HG03066 (cell line): Measurements from ENCODE around the gene MGARP.
"Not testable (repeated sequence)": the region's sequence is repeated elsewhere in the genome, so short reads cannot be mapped to it uniquely, and the experiment has no call there.

ENCODE experiments used
- ATAC-seq: cut with Tn5 transposase; IDR thresholded peaks from one replicate; pipeline ENCODE4 v1.9.1; 2021; ENCODE audit warnings: low read depth; ENCODE audit not compliant: unreplicated experiment

Gene MGARP

GRCh38 chr4:139279760-139280620 is at the start of gene MGARP:
TSS of gene MGARP (minus strand) at chr4:139280225. CDS start at chr4:139280158, 67 bp downstream.
- no peak for ATAC-seq

GRCh38 chr4:139329665-139330200 is 49.7 kb upstream of the MGARP start:
- ATAC-seq: no peak

- ATAC-seq: no peak
Measured at GRCh38 chr4:139324620-139325019, 44.6 kb upstream of the MGARP start.

- ATAC-seq: not testable (repeated sequence)
Measured at GRCh38 chr4:139322541-139322940, 42.5 kb upstream of the MGARP start.

- not testable (repeated sequence) for ATAC-seq
Measured at GRCh38 chr4:139322070-139322469, 42.0 kb upstream of the MGARP start.

- no peak for ATAC-seq
Measured at GRCh38 chr4:139319571-139319970, 39.5 kb upstream of the MGARP start.

DNA sequence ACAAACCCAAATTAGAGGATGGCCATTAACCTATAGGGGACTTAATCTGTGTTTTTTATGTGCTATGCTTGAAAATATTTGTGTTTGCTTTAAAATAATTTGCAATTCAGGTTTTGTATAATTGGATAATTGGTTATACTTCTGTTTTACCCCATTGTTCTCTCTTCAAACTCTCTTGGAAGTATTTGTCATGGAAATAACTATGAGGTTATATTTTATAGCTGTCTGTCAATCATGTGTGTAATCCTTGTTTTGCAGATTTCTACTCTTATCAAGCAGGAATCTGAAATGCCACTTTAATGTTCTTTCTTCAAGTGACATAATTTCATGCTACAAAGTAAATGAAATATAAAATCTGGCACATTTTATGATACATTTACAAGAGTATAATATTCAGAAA is 37.6 kb upstream of the MGARP start:
- ATAC-seq: no peak

GRCh38 chr4:139316733-139317132 is 36.7 kb upstream of the MGARP start:
- ATAC-seq: no peak

DNA sequence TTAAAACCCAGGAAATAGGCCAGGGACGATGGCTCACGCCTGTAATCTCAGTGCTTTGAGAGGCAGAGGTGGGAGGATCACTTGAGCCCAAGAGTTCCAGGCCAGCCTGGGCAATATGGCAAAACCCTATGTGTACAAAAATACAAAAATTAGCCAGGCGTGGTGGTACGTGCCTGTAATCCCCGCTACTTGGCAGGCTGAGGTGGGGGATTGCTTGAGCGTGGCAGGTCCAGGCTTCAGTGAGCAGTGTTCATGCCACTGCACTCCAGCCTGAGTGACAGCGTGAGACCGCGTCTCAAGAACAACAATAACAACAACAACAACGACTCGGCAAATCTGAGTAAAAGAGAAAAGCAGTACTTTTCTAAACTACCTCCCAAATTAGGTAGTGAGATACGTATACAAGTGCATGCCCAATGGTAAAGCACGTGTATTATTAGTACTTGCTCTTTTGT is 35.2 kb upstream of the MGARP start:
- no peak for ATAC-seq

DNA sequence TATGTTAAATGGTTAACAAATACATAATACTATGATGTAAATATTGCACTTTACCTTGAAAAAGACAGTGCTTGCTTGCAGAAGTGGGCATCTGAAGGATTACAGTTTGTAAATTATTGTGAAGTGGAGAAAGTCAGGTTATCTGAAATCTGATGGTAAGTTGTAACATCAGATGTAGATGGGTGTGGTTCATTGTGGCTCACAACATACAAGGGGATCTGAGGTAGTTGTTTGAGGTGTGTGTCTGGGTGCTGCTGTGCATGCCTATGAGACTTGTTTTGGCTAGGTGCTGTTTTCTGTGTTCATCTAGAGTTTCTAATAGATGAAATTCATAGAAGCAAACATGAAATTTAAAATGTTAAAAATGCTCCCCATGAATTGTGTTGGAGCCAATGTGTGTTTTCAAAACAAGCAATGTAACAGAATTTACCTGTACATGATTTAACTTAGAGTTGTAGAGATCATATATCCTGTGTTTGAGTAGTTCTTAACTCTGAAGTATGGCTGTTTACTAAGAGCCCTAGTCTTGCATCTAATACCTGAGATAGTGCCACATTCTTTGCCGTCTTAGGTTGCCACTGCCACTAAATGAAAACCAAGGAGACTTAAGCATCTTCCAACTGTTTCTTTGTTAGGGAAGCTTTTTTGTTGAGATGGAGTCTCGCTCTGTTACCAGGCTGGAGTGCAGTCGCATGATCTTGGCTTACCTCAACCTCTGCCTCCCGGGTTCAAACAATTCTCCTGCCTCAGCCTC is 34.2 kb upstream of the MGARP start:
- no peak for ATAC-seq

GRCh38 chr4:139313414-139313813 is 33.4 kb upstream of the MGARP start:
- not testable (repeated sequence) for ATAC-seq

GRCh38 chr4:139312552-139313332 is 32.7 kb upstream of the MGARP start:
- no peak for ATAC-seq

GRCh38 chr4:139311909-139312308 is 31.9 kb upstream of the MGARP start:
- no peak for ATAC-seq

DNA sequence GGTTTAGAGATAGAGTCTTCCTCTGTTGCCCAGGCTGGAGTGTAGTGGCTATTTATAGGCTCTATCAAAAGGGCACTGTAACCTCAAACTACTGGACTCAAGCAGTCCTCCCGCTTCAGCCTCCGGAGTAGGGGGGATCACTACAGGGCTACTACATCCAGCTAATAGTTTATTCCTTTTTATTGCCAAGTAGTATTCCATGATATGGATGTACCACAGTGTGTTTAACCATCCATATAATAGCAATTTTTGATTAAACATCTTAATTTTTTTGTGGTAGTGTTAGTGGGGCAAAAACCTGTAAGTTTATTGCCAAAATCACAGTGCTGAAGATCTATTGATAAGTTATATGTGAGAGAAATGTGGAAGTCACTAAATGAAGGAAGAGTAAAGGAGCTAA is 24.9 kb upstream of the MGARP start:
- no peak for ATAC-seq

- peak; percentile 40 for ATAC-seq
Measured at GRCh38 chr4:139301821-139302611, 22.0 kb upstream of the MGARP start, which contains the start of gene NDUFC1. TSS of gene NDUFC1 (minus strand) at chr4:139302477. CDS start at chr4:139295798, 6,679 bp downstream.

- ATAC-seq: peak; percentile 84
Measured at GRCh38 chr4:139301113-139301820, 21.2 kb upstream of the MGARP start, which contains the start of gene NAA15. TSS of gene NAA15 (plus strand) at chr4:139301505. CDS start at chr4:139301778, 273 bp downstream.

- peak; percentile 7 for ATAC-seq
Measured at GRCh38 chr4:139300431-139301112, 20.5 kb upstream of the MGARP start.

GRCh38 chr4:139299536-139299935 is 19.5 kb upstream of the MGARP start:
- ATAC-seq: no peak
